ENCODE data around the gene OR2W1.

The OR2W1 gene

DNA sequence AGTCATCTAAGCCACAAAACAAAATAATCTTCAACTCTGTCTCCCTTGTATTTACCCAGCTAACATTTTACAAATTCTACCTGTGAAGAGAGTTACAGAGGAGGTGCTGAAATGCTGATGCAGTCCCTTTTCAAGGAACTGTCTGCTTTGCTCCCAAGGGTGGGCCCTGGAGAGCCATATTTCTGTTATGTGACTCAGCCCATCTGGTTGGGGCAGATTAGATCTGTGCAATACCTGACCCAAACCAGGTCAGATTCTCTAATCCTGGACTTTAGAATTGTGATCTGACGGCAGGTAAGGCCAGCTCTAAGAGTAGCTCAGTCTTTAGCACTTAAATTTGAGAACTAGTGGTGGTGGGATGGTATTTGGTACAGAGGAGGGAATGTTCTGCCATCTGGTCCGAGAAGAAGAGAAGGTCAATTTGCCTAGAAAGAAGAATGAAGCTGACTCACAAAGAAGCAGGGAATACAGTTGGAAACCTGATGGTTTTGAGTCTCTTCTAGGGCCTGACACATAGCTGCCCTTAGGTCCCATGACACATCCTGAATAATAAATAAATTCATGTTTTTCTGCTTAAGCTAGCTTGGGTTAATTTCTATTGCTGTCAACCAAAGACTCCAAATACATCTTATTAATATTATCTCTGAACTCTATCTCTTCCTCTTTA, 48.0 kb downstream of the OR2W1 start:
- no peak for DNase-seq

DNA sequence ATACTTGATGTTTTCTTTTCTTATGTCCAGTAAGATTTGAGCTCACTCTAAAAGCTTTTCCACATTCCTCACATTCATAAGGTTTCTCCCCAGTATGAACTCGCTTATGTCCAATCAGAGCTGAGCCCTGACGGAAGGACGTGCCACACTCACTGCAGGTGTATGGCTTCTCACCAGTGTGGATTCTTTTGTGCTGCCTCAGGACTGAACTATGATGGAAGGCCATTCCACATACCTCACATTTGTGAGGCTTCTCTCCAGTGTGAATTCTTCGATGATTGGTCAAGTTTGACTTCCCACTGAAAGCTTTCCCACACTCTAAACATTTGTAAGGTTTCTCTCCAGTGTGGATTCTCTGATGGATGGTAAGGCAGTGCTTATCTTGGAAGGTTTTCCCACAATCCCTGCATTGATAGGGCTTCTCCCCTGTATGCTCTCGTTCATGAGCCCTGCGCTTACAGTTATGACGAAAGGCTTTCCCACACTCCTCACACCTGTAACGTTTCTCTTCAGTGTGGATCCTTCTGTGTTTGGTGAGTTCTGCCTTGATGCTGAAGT, 49.8 kb downstream of the OR2W1 start:
- DNase-seq = no peak
